ENCODE results near the gene ZBTB8B. TPM values are rescaled to one million over a fixed set of nuclear protein-coding genes. Genes with fewer than 3 reads are reported as not detected.

Gene ZBTB8B
- total RNA-seq, 1 donor from 2014 or later = 0.13 TPM

DNA sequence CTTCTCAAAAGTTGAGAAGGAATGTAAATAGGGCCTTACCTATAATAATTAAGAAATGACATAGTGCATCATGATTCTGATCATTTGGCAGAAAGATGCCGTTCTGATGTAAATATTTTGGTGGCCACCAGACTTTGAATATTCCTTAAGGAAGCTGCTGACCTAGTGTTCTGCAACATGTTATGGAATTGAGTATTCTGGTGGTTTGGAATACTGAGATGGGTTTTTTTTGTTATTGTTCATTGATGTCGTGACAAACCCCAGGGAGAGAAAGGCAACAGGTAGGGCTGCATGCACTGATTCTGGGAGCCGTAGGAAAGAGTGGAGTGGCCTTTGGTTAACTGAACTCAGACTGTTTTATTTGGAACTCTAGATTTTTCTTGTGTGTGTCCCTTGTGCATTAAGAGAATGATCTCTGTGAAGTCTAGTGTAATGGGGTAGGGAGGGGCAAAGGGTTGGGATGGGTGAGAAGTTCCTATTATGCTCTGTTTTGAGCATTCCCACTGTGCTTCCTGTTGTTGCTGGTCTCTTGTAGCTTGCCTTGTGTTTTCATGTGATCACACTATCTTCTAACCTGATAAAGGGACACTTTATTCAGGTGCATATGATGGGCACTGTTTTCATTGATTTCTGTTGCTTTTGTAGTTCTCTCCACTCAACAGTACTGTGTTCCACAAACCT lies 25.0 kb downstream of the ZBTB8B start:
- DNase-seq (ENCODE audit: low read depth) = no peak
- no peaks in the 10 kb centered on the region for H3K36me3 ChIP-seq (ENCODE audit: control insufficient read depth, insufficient read depth, low read length)
- H3K4me3 ChIP-seq (ENCODE audit: low read depth, low read length) = no peak overlapping the region
- TF ChIP-seq, protein P1, sequence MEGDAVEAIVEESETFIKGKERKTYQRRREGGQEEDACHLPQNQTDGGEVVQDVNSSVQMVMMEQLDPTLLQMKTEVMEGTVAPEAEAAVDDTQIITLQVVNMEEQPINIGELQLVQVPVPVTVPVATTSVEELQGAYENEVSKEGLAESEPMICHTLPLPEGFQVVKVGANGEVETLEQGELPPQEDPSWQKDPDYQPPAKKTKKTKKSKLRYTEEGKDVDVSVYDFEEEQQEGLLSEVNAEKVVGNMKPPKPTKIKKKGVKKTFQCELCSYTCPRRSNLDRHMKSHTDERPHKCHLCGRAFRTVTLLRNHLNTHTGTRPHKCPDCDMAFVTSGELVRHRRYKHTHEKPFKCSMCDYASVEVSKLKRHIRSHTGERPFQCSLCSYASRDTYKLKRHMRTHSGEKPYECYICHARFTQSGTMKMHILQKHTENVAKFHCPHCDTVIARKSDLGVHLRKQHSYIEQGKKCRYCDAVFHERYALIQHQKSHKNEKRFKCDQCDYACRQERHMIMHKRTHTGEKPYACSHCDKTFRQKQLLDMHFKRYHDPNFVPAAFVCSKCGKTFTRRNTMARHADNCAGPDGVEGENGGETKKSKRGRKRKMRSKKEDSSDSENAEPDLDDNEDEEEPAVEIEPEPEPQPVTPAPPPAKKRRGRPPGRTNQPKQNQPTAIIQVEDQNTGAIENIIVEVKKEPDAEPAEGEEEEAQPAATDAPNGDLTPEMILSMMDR (IDR thresholded peaks at IDR 0.05; ENCODE audit: insufficient read depth, low read length, poor library complexity, severe bottlenecking) = no peak
- no peaks in the 10 kb centered on the region for H3K27me3 ChIP-seq (ENCODE audit: control insufficient read depth, insufficient read depth, low read length)

DNA sequence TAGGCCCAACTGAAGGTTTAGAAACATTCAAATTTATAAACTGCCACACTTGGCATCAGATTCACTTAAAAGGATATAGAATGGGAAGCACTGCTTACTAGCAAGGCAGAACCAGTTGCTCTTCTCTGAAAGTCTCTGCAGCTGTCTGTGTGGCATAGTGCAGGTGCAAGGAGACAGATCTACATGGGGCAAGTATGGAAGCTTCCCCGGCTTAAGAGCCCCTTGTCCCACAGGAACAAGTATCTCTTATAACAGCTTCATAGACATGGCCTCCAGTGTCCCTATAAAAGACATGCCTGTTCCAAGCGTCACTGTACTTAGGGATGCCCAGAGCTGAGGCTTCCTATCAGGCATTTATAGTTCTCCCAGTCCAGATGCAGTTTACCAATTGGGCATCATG lies 26.5 kb downstream of the ZBTB8B start:
- no peaks in the 10 kb centered on the region for H3K27me3 ChIP-seq (ENCODE audit: control insufficient read depth, insufficient read depth, low read length)
- TF ChIP-seq, protein P1 (IDR thresholded peaks at IDR 0.05; ENCODE audit: insufficient read depth, low read length, poor library complexity, severe bottlenecking) = no peak
- no peak for DNase-seq (ENCODE audit: low read depth)
- no peaks in the 10 kb centered on the region for H3K36me3 ChIP-seq (ENCODE audit: control insufficient read depth, insufficient read depth, low read length)
- no peak overlapping the region for H3K4me3 ChIP-seq (ENCODE audit: low read depth, low read length)

- no peak overlapping the region for H3K4me3 ChIP-seq (ENCODE audit: low read depth, low read length)
- no peak for DNase-seq (ENCODE audit: low read depth)
- TF ChIP-seq, protein P1 (IDR thresholded peaks at IDR 0.05; ENCODE audit: insufficient read depth, low read length, poor library complexity, severe bottlenecking) = no peak
- no peaks in the 10 kb centered on the region for H3K36me3 ChIP-seq (ENCODE audit: control insufficient read depth, insufficient read depth, low read length)
- H3K27me3 ChIP-seq (ENCODE audit: control insufficient read depth, insufficient read depth, low read length) = no peaks in the 10 kb centered on the region
Measured at GRCh38 chr1:32494196-32494595, 29.3 kb downstream of the ZBTB8B start.

DNA sequence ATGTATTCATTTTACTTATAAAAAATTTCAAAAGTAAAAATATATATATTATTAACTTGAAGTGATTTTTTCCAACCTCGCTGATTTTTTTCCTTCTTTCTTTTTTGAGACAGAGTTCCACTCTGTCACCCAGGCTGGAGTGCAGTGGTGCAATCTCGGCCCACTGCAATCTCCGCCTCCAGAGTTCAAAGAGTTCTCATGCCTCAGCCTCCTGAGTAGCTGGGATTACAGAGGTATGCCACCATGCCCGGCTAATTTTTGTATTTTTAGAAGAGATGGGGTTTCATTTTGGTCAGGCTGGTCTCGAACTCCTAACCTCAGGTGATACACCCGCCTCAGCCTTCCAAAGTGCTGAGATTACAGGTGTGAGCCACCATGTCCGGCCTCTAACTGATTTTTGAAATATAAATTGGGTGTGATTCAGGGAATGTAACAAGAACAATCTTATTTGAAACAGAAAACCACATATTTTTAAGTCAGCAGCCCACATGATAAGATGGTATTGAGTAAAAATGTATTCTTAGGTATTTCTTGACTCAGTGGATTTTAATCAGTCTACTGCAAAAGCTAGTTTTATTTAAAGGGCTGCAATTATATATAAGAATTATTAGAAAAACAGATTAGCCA lies 30.0 kb downstream of the ZBTB8B start:
- no peaks in the 10 kb centered on the region for H3K27me3 ChIP-seq (ENCODE audit: control insufficient read depth, insufficient read depth, low read length)
- DNase-seq (ENCODE audit: low read depth) = no peak
- TF ChIP-seq, protein P1 (IDR thresholded peaks at IDR 0.05; ENCODE audit: insufficient read depth, low read length, poor library complexity, severe bottlenecking) = no peak
- no peaks in the 10 kb centered on the region for H3K36me3 ChIP-seq (ENCODE audit: control insufficient read depth, insufficient read depth, low read length)
- H3K4me3 ChIP-seq (ENCODE audit: low read depth, low read length) = no peak overlapping the region

DNA sequence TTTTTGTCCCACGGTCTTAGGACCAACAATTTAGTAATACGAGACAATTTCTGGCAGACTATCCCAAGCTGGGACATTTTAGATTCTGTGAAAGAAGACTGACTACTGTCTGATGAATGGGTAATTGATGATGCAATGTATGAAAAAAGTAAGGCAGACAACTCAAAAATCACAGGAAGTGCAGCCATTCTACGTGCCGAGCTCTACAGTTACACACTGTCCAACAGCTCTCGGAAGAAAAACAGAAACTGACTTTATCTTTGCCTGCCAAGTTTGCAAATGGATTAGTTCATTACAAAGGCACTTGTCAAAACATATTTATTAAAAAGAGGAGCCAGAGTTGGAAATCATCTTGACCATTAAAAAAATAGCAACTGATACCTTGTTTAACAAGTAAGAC lies 31.3 kb downstream of the ZBTB8B start:
- no peak for DNase-seq (ENCODE audit: low read depth)
- TF ChIP-seq, protein P1 (IDR thresholded peaks at IDR 0.05; ENCODE audit: insufficient read depth, low read length, poor library complexity, severe bottlenecking) = no peak
- no peak overlapping the region for H3K4me3 ChIP-seq (ENCODE audit: low read depth, low read length)
- no peaks in the 10 kb centered on the region for H3K36me3 ChIP-seq (ENCODE audit: control insufficient read depth, insufficient read depth, low read length)
- H3K27me3 ChIP-seq (ENCODE audit: control insufficient read depth, insufficient read depth, low read length) = no peaks in the 10 kb centered on the region

Measured in kidney epithelial cell (primary cell).